HepG2 (cell line): Measurements from ENCODE around the gene GPX5. TPM values are rescaled to one million over a fixed set of nuclear protein-coding genes. Genes with fewer than 3 reads are reported as not detected.

Source experiments
- ATAC-seq: fragments of 200-7000 bp; cut with Tn5 transposase; 3 replicates; pipeline ENCODE4 v1.9.1; 2020; ENCODE audit warnings: mild to moderate bottlenecking, moderate library complexity
- BruUV-seq: library from RNA; stranded (reverse); fragments of 400-500 nt; replicated peaks from 2 replicates; lab custom pipeline; 2021; lab: Mats Ljungman, UMichigan
- CTCF ChIA-PET: fragments of 300-600 bp; formaldehyde crosslinking; extraction: SDS; loops from one replicate; lab custom pipeline; 2021; ENCODE audit warnings: low total read pairs, inconsistent platforms, low intra/inter-chr PET ratio; lab: Yijun Ruan, JAX
- POLR2A ChIA-PET: fragments of 350-600 bp; sonication (Branson Sonifier 250); formaldehyde crosslinking; loops from one replicate; lab custom pipeline; 2020; ENCODE audit warnings: antibody characterized with exemption, inconsistent platforms; lab: Yijun Ruan, JAX
- DNase-seq: peaks from one replicate; pipeline ENCODE4 v3.0.0-alpha.2; 2015; ENCODE audit warnings: low spot score
- FAIRE-seq: peaks from 3 replicates; lab custom pipeline; 2011; peaks lifted over from hg19 to GRCh38; lab: Jason Lieb, UNC
- H2AFZ ChIP-seq: one replicate; pipeline ENCODE4 v1.6.1; 2011; ENCODE audit warnings: low read length, inconsistent platforms
- H3K27ac ChIP-seq: fragments of 300-600 bp; 3 replicates; pipeline ENCODE4 v1.8.0; 2011; ENCODE audit warnings: mixed run types, mild to moderate bottlenecking, mixed read lengths, low read length, inconsistent platforms; ENCODE audit not compliant: insufficient read depth; ENCODE audit errors: extremely low read length
- H3K27me3 ChIP-seq, 2 experiments: fragments of 200-600 bp in 1 of 2; 2 replicates in 1 of 2; 3 replicates in 1 of 2; pipeline versions ENCODE4 v1.6.0 to v1.8.0; 2011; ENCODE audit warnings: low read length in 2 of 2, mild to moderate bottlenecking in 2 of 2, moderate library complexity in 2 of 2, inconsistent platforms in 1 of 2; ENCODE audit not compliant: insufficient read depth in 2 of 2, control insufficient read depth in 1 of 2
- H3K36me3 ChIP-seq, 2 experiments: fragments of 200-600 bp in 1 of 2; replicated peaks in 1 of 2; 2 replicates in 1 of 2; 3 replicates in 1 of 2; pipeline versions ENCODE4 v1.5.1 to v1.8.0; 2011; ENCODE audit warnings: low read length in 2 of 2, inconsistent platforms in 1 of 2; ENCODE audit not compliant: insufficient read depth in 2 of 2, control insufficient read depth in 1 of 2
- H3K4me1 ChIP-seq: 2 replicates; pipeline ENCODE4 v1.5.1; 2012; ENCODE audit warnings: low read length, inconsistent platforms; ENCODE audit not compliant: insufficient read depth
- H3K4me2 ChIP-seq: 2 replicates; pipeline ENCODE4 v1.6.0; 2011; ENCODE audit warnings: low read depth, low read length, inconsistent platforms
- H3K4me3 ChIP-seq, 3 experiments: fragments of 200-600 bp in 1 of 3; sonication (generic), shearing (Covaris generic) in 1 of 3; replicated peaks in 1 of 3; 2 replicates each; pipeline ENCODE4 v1.5.1; 2011 to 2016; ENCODE audit warnings: low read length in 3 of 3, inconsistent platforms in 2 of 3, low read depth in 2 of 3, mild to moderate bottlenecking in 2 of 3, control low read depth in 1 of 3, mixed read lengths in 1 of 3; ENCODE audit not compliant: insufficient read depth in 1 of 3
- H3K79me2 ChIP-seq: one replicate; pipeline ENCODE4 v1.6.1; 2011; ENCODE audit warnings: low read length, inconsistent platforms; ENCODE audit not compliant: insufficient read depth
- H3K9ac ChIP-seq: 2 replicates; pipeline ENCODE4 v1.6.0; 2011; ENCODE audit warnings: mild to moderate bottlenecking, low read depth, low read length, inconsistent platforms; ENCODE audit not compliant: insufficient read depth
- H3K9me3 ChIP-seq: 2 replicates; pipeline ENCODE4 v1.5.1; 2012; ENCODE audit warnings: mild to moderate bottlenecking, low read length
- H4K20me1 ChIP-seq: 2 replicates; pipeline ENCODE4 v1.6.0; 2011; ENCODE audit warnings: inconsistent platforms, mild to moderate bottlenecking, low read length, moderate library complexity; ENCODE audit not compliant: insufficient read depth
- GTF3A ChIP-seq: sonication (generic); formaldehyde crosslinking; conservative IDR thresholded peaks from 2 replicates; pipeline ENCODE4 v1.4.0; 2020; ENCODE audit warnings: mild to moderate bottlenecking, missing genetic modification reagents
- HOXA3 ChIP-seq: sonication (generic); formaldehyde crosslinking; IDR thresholded peaks from 2 replicates; pipeline ENCODE4 v1.5.0; 2020; ENCODE audit warnings: missing genetic modification reagents
- KAT8 ChIP-seq: IDR thresholded peaks from 2 replicates; pipeline ENCODE4 v1.6.1; 2016; ENCODE audit warnings: missing genetic modification reagents, missing compliant biosample characterization
- MAF1 ChIP-seq: sonication (generic); formaldehyde crosslinking; IDR thresholded peaks from 2 replicates; pipeline ENCODE4 v1.5.0; 2020; ENCODE audit warnings: missing genetic modification reagents, borderline replicate concordance
- WGBS: methylation state at CpG from one replicate; pipeline ENCODE4 v1.1.6; 2017; ENCODE audit warnings: low lambda C conversion rate; 5-methylcytosine and 5-hydroxymethylcytosine counted together
- in situ Hi-C: cut with HindIII; loops from 2 replicates; pipeline ENCODE4 v1.10.0; 2017; ENCODE audit warnings: low pct_unique_long_range_greater_than_20kb; ENCODE audit not compliant: extremely low pct_ligation_motif_present
- intact Hi-C: fragments of 100-400 bp; cut with micrococcal nuclease; formaldehyde crosslinking; loops from one replicate; pipeline ENCODE4 v1.10.0; 2022; ENCODE audit not compliant: unreplicated experiment
- polyA plus RNA-seq, 8 experiments: library from polyadenylated mRNA; depleted of rRNA in 3 of 8; stranded (reverse) in 7 of 8; unstranded in 1 of 8; fragments of >200 nt; fragmentation: Illumina TruSeq in 4 of 8; extraction: Trizol in 4 of 8; gene quantifications; 2 replicates each; pipeline versions ENCODE4 v1.2.1 to v1.2.3, GENCODE V29; 2011 to 2016; ENCODE audit warnings: low read depth in 4 of 8, missing spikeins in 1 of 8, mixed read lengths in 1 of 8; ENCODE audit not compliant: insufficient read depth in 1 of 8
- total RNA-seq, 5 experiments: library from RNA; depleted of rRNA; stranded (reverse); fragments of >200 nt; fragmentation: Illumina TruSeq; extraction: Trizol; gene quantifications; 2 replicates each; pipeline ENCODE4 v1.2.3, GENCODE V29; 2016; ENCODE audit warnings: low read depth in 1 of 5
- TF ChIP-seq, protein P1 (sequence below), 2 experiments: fragments of 450-650 bp in 1 of 2; sonication (generic) in 1 of 2; formaldehyde crosslinking in 1 of 2; IDR thresholded peaks; 2 replicates each; pipeline versions ENCODE4 v1.6.1 to v1.8.0; 2016 to 2022; ENCODE audit warnings: antibody characterized with exemption in 1 of 2, mild to moderate bottlenecking in 1 of 2, missing genetic modification reagents in 1 of 2

GPX5 gene
- total and polyA plus RNA-seq, 2 of the 13 experiments (the other 11 are each of a cell fraction or from before 2014, with no cell fraction given): not detected

DNA sequence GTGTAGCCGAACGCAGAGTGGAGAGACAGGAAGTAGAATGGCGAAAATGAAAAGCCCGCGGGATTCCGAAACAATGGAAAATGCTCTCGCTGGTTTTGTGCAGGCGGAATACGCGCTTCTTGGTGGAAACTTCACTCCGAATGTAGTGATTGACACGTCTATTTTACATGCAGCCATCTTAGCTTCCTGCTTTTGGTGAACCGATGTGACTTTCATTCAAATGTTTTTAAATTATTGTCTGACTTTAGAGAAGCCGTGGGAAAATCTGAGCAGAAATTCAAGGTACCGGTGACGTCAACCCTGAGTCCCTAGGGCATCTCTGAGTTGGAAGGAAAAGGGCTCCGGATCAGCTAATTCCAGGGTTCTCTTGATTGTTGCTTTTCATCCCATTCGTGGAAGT lies 11.4 kb downstream of the GPX5 start (continued):
- TF ChIP-seq, protein P1, sequence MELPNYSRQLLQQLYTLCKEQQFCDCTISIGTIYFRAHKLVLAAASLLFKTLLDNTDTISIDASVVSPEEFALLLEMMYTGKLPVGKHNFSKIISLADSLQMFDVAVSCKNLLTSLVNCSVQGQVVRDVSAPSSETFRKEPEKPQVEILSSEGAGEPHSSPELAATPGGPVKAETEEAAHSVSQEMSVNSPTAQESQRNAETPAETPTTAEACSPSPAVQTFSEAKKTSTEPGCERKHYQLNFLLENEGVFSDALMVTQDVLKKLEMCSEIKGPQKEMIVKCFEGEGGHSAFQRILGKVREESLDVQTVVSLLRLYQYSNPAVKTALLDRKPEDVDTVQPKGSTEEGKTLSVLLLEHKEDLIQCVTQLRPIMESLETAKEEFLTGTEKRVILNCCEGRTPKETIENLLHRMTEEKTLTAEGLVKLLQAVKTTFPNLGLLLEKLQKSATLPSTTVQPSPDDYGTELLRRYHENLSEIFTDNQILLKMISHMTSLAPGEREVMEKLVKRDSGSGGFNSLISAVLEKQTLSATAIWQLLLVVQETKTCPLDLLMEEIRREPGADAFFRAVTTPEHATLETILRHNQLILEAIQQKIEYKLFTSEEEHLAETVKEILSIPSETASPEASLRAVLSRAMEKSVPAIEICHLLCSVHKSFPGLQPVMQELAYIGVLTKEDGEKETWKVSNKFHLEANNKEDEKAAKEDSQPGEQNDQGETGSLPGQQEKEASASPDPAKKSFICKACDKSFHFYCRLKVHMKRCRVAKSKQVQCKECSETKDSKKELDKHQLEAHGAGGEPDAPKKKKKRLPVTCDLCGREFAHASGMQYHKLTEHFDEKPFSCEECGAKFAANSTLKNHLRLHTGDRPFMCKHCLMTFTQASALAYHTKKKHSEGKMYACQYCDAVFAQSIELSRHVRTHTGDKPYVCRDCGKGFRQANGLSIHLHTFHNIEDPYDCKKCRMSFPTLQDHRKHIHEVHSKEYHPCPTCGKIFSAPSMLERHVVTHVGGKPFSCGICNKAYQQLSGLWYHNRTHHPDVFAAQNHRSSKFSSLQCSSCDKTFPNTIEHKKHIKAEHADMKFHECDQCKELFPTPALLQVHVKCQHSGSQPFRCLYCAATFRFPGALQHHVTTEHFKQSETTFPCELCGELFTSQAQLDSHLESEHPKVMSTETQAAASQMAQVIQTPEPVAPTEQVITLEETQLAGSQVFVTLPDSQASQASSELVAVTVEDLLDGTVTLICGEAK (IDR thresholded peaks at IDR 0.05): no peak
- TF ChIP-seq, protein P1 (CRISPR knock-in tag; IDR thresholded peaks at IDR 0.05): no peak

DNA sequence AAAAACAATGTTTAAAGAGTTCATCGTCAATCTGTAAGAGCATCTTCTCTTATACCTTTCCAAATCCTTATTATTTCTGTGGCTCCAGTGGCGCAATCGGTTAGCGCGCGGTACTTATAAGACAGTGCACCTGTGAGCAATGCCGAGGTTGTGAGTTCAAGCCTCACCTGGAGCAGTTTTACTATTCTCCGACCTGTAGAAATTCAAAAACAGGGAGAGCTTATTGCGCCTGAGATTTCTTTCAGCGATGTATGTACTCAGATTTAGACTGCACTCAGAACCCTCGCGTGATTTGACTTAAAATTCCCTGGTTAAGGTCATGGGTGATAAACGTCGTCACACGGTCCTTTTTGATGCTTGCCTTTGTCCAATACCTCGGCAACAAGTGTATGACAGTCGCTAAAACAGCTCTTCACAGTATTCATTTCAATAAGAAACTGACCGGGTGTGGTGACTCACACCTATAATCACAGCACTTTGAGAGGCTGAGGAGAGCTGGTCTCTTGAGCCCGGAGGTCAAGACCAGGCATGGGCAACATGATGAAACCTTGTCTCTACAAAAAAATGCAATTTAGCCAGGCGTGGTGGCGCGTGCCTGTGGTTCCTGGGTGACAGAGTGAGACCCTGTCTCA lies 11.9 kb downstream of the GPX5 start:
- Histone ChIP-seq H4K20me1 (no peaks in the 10 kb centered on the region), H2AFZ (no peak overlapping the region), H3K27me3 (peaks cover 0 to 6% of the 10 kb centered on the region in 2 experiments; a peak in 2 of 5 replicates), H3K9me3 (no peaks in the 10 kb centered on the region), H3K4me3 (no peak overlapping the region), H3K36me3 (no peaks in the 10 kb centered on the region), H3K4me2 (no peak overlapping the region), H3K27ac (no peak overlapping the region)
- in situ Hi-C loops: no loop called here
- CTCF ChIA-PET: no interaction called here
- 58% methylated on average over 22 of the region's 22 CpGs for WGBS
- BruUV-seq: no TSS peak
- no peak for FAIRE-seq
- ATAC-seq: no peak
- TF ChIP-seq GTF3A (CRISPR knock-in tag) (no peak), HOXA3 (CRISPR knock-in tag) (no peak), KAT8 (CRISPR knock-in tag) (no peak), MAF1 (no peak)
- TF ChIP-seq, all 625 proteins: peak for 0
- intact Hi-C loops: no loop called here
- DNase-seq: no peak
- POLR2A ChIA-PET: no interaction called here
- H3K4me1 ChIP-seq: peaks cover 6% of the 10 kb centered on the region; the same call in 1 of the 2 replicates
- no peak overlapping the region for H3K9ac ChIP-seq
- H3K79me2 ChIP-seq: no peaks in the 10 kb centered on the region
